HL-60/S4 treated with retinoic acid at 250 ng/mL for 4 days and 3 days (cell line): ENCODE measurements around the gene ZNF595.
"Not testable (repeated sequence)": the region's sequence is repeated elsewhere in the genome, so short reads cannot be mapped to it uniquely, and the experiment has no call there.

Experiments used
- in situ Hi-C: fragments of 300-500 bp; cut with MboI; formaldehyde crosslinking; loops from 2 replicates; pipeline ENCODE4 v1.7.0; 2022; ENCODE audit warnings: low sequenced_read_pairs

ZNF595 gene

GRCh38 chr4:52804-53479 is at the start of gene ZNF595:
Gene ZNF595 (plus strand): TSS chr4:53321. CDS start chr4:53489, 168 bp downstream.
- in situ Hi-C loops = not testable (repeated sequence)

GRCh38 chr4:9937-10870 is 42.9 kb upstream of the ZNF595 start:
- in situ Hi-C loops = not testable (repeated sequence)

GRCh38 chr4:11095-11815 is 41.9 kb upstream of the ZNF595 start:
- in situ Hi-C loops = not testable (repeated sequence)

GRCh38 chr4:11816-12417 is 41.2 kb upstream of the ZNF595 start:
- in situ Hi-C loops = not testable (repeated sequence)

- in situ Hi-C loops = not testable (repeated sequence)
These were observed 35.0 kb upstream of the ZNF595 start for GRCh38 chr4:18128-18527.

- in situ Hi-C loops = not testable (repeated sequence)
These were observed 34.5 kb upstream of the ZNF595 start for GRCh38 chr4:18589-18988.

- in situ Hi-C loops = not testable (repeated sequence)
These were observed 30.2 kb upstream of the ZNF595 start for GRCh38 chr4:22882-23281.

GRCh38 chr4:24359-24758 is 28.8 kb upstream of the ZNF595 start:
- in situ Hi-C loops = not testable (repeated sequence)

- in situ Hi-C loops = not testable (repeated sequence)
These were observed 25.6 kb upstream of the ZNF595 start for GRCh38 chr4:27501-27900.

GRCh38 chr4:28767-29542 is 24.2 kb upstream of the ZNF595 start:
- in situ Hi-C loops = not testable (repeated sequence)

- in situ Hi-C loops = not testable (repeated sequence)
These were observed 19.8 kb upstream of the ZNF595 start for GRCh38 chr4:33314-33713.

GRCh38 chr4:36559-37415 is 16.3 kb upstream of the ZNF595 start:
- in situ Hi-C loops = not testable (repeated sequence)

GRCh38 chr4:38202-38601 is 14.9 kb upstream of the ZNF595 start:
- in situ Hi-C loops = not testable (repeated sequence)

GRCh38 chr4:43375-43774 is 9.7 kb upstream of the ZNF595 start:
- in situ Hi-C loops = not testable (repeated sequence)

- in situ Hi-C loops = not testable (repeated sequence)
These were observed 1.9 kb upstream of the ZNF595 start for GRCh38 chr4:51253-51652.

- in situ Hi-C loops = not testable (repeated sequence)
These were observed 1.4 kb upstream of the ZNF595 start for GRCh38 chr4:51655-52277.

- in situ Hi-C loops = not testable (repeated sequence)
These were observed 400 bp downstream of the ZNF595 start for GRCh38 chr4:53521-53920.

GRCh38 chr4:64733-65132 is 11.6 kb downstream of the ZNF595 start:
- in situ Hi-C loops = not testable (repeated sequence)

GRCh38 chr4:71830-72229 is 18.7 kb downstream of the ZNF595 start:
- in situ Hi-C loops = no loop called here
